HUES48 (cell line): ENCODE data around the gene SLC19A1.

ENCODE experiments used
- H3K27ac ChIP-seq: one replicate; pipeline ENCODE4 v1.7.0; 2013; ENCODE audit warnings: low read depth, low read length, inconsistent platforms
- H3K27me3 ChIP-seq: 2 replicates; pipeline ENCODE4 v1.6.1; 2013; ENCODE audit warnings: mild to moderate bottlenecking, low read length; ENCODE audit not compliant: control insufficient read depth, insufficient read depth
- H3K36me3 ChIP-seq: 2 replicates; pipeline ENCODE4 v1.6.1; 2013; ENCODE audit warnings: low read length; ENCODE audit not compliant: control insufficient read depth, insufficient read depth
- H3K4me1 ChIP-seq: 2 replicates; pipeline ENCODE4 v1.6.1; 2013; ENCODE audit warnings: mild to moderate bottlenecking, low read length; ENCODE audit not compliant: control insufficient read depth, insufficient read depth
- H3K4me3 ChIP-seq: 2 replicates; pipeline ENCODE4 v1.5.1; 2013; ENCODE audit warnings: mild to moderate bottlenecking, low read depth, low read length
- H3K9ac ChIP-seq: 2 replicates; pipeline ENCODE4 v1.6.1; 2013; ENCODE audit warnings: mild to moderate bottlenecking, low read depth, low read length, moderate library complexity
- H3K9me3 ChIP-seq: 2 replicates; pipeline ENCODE4 v1.6.1; 2013; ENCODE audit warnings: low read length; ENCODE audit not compliant: control insufficient read depth, insufficient read depth

Gene SLC19A1

DNA sequence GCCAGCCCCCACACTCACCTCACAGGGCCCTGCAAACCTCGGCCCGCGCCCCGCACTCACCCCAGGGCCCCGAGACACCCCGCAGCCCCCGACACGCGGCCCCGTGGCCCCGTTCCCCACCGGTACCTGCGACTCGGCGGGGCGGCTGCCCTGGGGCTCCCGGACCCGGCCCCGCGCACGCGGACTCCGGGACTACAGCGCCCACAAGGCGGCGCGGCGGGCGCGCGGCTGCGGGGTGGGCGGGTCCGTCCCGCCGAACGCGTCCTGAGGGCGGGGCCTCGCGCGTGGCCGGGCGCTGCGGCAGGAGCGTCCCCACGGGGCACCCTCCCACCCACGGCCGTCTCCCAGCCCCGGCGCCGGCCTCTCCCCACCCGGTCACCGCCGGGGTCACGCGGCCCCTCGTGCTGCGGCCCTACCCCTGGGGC is at the start of gene SLC19A1:
SLC19A1 (minus strand) TSS at position 199 of the 425 bp plus-strand sequence. CDS start 4,481 bp downstream, outside the sequence.
- H3K9me3 ChIP-seq = no peaks in the 10 kb centered on the region
- peak within 1 kb of the TSS; percentile 48; the same call in 1 of the 2 replicates for H3K9ac ChIP-seq
- no peak within 1 kb of the TSS for H3K27ac ChIP-seq
- no peaks in the 10 kb centered on the region for H3K27me3 ChIP-seq
- H3K4me1 ChIP-seq = 0 out of 2 replicates have a peak, but pooled peaks cover 5% of the 10 kb centered on the region
- H3K4me3 ChIP-seq = peak within 1 kb of the TSS; percentile 72
- peaks cover 3% of the 10 kb centered on the region; the same call in 1 of the 2 replicates for H3K36me3 ChIP-seq

DNA sequence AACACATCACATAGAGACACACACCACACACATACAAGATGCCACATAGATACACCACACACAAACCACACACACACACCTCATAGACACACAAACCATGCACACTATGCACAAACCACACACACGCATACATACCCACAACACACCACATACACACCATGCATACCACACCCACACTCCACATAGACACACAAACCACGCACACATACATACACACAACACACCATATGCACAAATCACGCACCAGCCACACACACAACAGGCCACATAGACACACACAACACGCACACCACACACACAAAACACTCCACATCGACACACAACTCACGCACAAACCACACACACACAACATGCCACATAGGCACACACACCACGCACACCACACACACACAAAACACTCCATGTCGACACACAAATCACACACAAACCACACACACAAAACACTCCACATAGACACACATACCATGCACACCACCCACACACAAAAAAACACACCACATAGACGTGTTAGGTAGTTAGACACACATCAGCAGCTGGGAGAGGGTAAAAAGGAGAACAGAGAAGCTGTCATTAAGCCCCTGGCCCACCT is 49.5 kb upstream of the SLC19A1 start:
- Histone ChIP-seq H3K27ac (no peak overlapping the region), H3K9me3 (peaks cover 29% of the 10 kb centered on the region), H3K4me1 (no peaks in the 10 kb centered on the region), H3K36me3 (no peaks in the 10 kb centered on the region), H3K9ac (no peak overlapping the region), H3K4me3 (no peak overlapping the region), H3K27me3 (peaks cover 23% of the 10 kb centered on the region)

DNA sequence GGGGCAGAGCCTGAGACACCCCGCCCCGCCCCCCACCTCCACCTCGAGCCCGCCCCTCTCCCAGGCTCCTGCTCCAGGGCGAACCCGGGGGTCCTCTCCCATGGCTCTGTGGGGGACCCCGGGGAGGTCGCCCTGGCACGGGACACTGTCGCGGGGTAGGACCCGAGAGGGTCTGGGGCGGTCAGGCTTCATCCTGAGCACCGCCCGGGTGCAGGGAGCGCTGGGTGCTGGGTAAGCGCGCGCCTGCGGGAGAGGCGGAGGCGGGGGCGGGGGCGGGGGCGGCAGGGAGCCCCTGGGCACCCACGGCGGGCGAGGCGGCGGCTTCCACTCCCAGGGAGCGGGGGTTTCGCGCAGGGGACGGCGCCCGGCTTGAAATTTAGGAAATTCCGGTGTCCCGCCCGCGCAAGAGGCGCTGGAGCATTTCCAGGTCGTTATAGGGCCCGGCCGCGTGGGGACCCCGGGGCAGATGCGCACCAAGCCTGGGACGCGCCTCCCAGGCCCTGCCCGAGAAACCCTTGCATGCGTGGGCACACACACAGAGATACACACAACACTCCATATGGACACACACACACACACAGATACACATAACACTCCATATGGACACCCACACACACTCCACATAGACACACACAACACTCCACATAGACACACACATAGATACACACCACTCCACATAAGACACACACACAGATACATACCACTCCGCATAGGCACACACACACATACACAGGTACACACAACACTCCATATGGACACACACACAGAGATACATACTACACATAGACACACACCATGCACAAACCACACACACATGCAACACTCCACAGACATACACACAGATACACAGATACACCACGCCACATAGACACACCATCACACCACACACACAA is 48.7 kb upstream of the SLC19A1 start:
- H3K9me3 ChIP-seq = peaks cover 37% of the 10 kb centered on the region
- no peak overlapping the region for H3K9ac ChIP-seq
- no peak overlapping the region for H3K27ac ChIP-seq

DNA sequence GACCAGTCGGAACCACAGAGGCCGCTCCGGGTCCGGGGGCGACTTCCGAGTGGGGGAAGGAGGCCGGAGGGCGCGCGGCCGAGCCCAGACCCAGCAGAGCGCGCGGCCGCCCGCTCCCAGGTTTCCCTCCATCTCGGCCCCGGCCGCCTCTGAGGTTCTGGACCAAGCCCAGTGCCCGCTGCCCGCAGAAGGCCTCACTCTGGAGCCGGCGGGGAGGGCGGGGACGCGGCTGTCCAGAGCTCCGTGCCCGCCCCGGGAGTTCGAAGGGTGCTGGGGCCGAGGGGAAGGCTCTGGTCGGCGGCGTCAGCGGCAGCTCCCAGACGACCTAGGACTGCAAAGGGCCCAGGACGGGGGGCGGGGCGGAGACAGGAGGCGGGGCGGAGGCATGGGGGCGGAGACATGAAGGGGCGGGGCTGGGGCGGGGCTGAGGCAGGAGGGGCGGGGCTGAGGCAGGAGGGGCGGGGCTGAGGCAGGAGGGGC is 48.0 kb upstream of the SLC19A1 start:
- Histone ChIP-seq H3K9me3 (peaks cover 40% of the 10 kb centered on the region), H3K27ac (no peak overlapping the region), H3K36me3 (no peaks in the 10 kb centered on the region), H3K4me3 (peak overlapping the region; percentile 69), H3K27me3 (peaks cover 23% of the 10 kb centered on the region), H3K4me1 (no peaks in the 10 kb centered on the region), H3K9ac (no peak overlapping the region)

More for the DNA sequence above, 48.7 kb upstream of the SLC19A1 start:
- H3K4me1 ChIP-seq = no peaks in the 10 kb centered on the region
- H3K36me3 ChIP-seq = no peaks in the 10 kb centered on the region
- H3K27me3 ChIP-seq = peaks cover 23% of the 10 kb centered on the region
- peak overlapping the region; percentile 62 for H3K4me3 ChIP-seq

DNA sequence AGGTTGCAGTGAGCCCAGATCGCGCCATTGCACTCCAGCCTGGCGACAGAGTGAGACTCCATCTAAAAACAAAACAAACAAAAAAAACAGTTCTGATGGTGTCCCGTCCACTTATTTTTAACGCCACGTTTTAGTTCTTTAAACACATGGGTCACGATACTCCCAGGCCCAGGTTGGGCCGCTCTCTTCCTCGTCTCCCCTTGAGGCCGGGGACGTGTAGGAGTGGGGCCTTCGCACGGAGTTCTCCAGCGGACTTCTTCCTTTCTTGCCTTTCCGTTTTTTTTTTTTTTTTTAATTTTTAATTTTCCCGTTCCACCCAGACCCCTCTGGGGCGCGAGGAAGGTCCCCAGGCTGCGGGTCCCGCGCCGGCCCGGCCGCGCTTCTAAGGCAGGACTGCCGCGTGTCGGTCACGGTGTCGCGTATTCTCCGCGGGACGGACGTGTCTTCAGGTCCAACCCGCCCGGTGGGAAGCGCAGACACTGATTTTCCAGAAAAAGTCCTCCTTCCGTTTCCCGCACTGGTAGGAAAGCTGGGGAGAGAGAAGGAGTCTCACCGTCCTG is 47.5 kb upstream of the SLC19A1 start:
- Histone ChIP-seq H3K4me3 (peak overlapping the region; percentile 69), H3K27ac (no peak overlapping the region), H3K27me3 (peaks cover 23% of the 10 kb centered on the region), H3K4me1 (no peaks in the 10 kb centered on the region), H3K9ac (no peak overlapping the region), H3K9me3 (peaks cover 46% of the 10 kb centered on the region), H3K36me3 (no peaks in the 10 kb centered on the region)

DNA sequence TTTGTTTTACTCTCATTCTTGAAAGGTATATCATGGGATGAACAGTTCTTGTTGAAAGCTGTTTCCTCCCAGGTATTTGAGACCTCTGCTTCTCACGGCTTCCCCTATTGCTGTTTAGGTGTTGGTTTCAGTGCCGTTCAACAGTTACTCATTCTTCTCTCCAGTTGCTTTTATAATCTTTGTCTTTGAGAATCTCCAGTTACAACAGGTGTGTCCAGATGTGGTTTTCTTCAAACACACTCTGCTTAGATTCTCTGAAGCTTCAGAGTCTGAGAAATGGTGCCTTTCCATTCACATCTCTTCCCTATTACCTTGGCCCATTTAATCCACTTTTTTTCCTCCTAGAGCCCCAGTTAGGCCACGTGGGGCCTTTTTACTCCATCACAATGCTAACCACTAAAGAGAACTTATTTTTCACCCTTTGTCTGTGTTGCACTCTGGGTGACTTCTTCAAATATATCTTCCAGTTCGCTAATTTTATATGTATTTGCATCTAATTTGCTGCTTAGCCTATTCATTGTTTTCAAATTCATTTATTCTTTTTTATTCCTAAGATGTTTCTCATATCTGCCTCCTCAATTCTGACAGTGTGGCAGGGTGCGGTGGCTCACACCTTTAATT is 46.7 kb upstream of the SLC19A1 start:
- Histone ChIP-seq H3K9me3 (peaks cover 52% of the 10 kb centered on the region), H3K4me1 (no peaks in the 10 kb centered on the region), H3K27ac (no peak overlapping the region), H3K9ac (no peak overlapping the region), H3K4me3 (no peak overlapping the region), H3K27me3 (peaks cover 23% of the 10 kb centered on the region), H3K36me3 (no peaks in the 10 kb centered on the region)

DNA sequence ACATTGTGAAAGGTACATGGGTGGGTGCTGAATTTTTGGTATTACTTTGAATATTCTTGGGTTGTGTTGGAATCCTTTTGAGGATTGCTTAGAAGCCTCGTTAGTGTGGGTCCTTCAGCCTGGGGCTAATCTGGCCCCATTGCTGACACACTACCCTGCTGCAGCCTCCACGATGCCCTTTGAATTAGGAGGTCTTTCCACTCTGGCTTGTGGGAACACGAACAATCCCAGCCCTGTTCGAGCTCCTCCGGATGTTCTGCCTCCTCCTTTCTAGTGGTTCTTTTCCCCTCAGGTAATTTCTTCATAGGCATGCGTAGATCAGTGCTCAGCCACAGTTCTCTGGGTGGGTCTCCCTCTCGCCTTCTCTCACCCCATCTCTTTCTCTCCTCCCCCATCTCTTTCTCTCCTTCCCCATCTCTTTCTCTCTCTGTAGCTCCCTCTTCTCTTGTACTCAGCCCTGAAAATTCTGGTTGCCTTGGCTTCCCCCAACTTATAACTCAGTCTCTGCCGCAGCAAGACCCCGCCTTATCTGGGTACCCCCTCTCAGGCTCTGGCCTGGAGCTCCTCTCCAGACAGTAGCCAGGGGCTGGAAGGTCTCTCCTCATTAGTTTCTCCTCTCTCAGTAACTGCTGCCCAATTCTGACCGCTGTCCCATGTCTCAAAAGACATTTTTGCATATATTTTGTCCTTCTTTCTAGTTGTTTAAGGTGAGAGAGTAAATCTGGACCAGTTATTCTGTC is 46.0 kb upstream of the SLC19A1 start:
- Histone ChIP-seq H3K27ac (no peak overlapping the region), H3K4me3 (no peak overlapping the region), H3K4me1 (no peaks in the 10 kb centered on the region), H3K36me3 (no peaks in the 10 kb centered on the region), H3K9me3 (peaks cover 52% of the 10 kb centered on the region), H3K27me3 (peaks cover 23% of the 10 kb centered on the region), H3K9ac (no peak overlapping the region)

DNA sequence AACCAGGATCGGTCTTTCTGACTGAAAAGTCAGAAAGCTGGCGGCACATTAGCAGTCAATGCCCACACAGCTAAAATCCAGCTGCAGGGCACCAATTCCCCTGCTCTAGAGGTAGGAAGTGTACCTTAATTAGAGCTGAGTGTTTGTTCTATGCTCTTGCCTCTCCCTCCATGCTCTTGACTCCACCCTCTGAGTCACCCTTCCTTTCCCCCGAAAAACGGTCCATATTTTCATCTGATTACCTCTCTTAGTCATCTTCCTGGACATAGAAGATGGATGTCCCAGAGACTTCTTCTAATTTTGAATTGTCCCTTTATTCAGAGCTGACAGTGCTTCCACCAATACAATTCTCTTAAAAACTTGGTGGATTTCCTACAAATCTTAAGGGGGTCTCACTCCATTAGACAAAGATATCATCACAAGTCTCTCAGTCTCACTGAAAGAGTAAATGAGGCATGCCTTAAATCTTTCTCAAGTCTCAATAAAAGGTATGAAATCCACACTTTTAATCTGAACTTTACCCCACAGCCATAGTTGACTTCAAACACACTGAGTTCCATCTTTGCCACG is 44.1 kb upstream of the SLC19A1 start:
- Histone ChIP-seq H3K4me1 (no peaks in the 10 kb centered on the region), H3K27ac (no peak overlapping the region), H3K27me3 (peaks cover 23% of the 10 kb centered on the region), H3K36me3 (no peaks in the 10 kb centered on the region), H3K9ac (no peak overlapping the region), H3K9me3 (peaks cover 52% of the 10 kb centered on the region), H3K4me3 (no peak overlapping the region)

DNA sequence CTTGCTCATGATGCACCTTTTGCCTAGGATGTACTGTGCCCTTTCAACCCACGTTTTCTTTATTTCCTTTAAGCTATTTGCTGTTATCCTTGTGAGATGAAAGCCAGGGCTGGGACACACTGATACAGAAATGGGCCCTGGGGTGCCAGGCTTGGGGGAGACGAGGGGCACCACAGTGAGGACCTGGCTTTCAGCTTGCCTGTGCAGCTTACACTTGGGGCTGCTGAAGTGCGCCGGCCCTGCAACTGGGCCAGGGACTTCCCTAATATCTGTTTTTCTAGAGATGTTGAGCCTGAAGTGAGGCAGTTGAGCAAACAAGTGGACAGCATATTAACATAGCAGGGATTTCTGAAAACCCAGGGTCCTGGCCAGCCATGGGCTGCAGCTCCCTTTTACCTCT is 42.5 kb upstream of the SLC19A1 start:
- Histone ChIP-seq H3K27me3 (peaks cover 23% of the 10 kb centered on the region), H3K27ac (no peak overlapping the region), H3K4me1 (no peaks in the 10 kb centered on the region), H3K36me3 (no peaks in the 10 kb centered on the region), H3K4me3 (no peak overlapping the region), H3K9ac (no peak overlapping the region), H3K9me3 (peaks cover 51% of the 10 kb centered on the region)
